Right ventricle myocardium superior (tissue), 1 donor: ENCODE measurements around the gene ABLIM2. TPM values are rescaled to one million over a fixed set of nuclear protein-coding genes. Genes with fewer than 3 reads are reported as not detected.

Source experiments
- ATAC-seq: fragments of 200-7000 bp; cut with Tn5 transposase; one replicate; pipeline ENCODE4 v1.9.1; 2020; ENCODE audit warnings: mild to moderate bottlenecking; ENCODE audit not compliant: poor library complexity
- DNase-seq: peaks from one replicate; pipeline ENCODE4 v3.0.0-alpha.2; 2020
- intact Hi-C: fragments of 100-400 bp; cut with DNase I; formaldehyde crosslinking; loops from one replicate; pipeline ENCODE4 v1.11.2; 2022
- total RNA-seq: library from RNA; stranded (reverse); fragmentation: NEBNext Ultra II Directional; extraction: Animal tissue kit (Norgen Biotek cat#: 25700); gene quantifications from one replicate; pipeline ENCODE4 v1.2.1, GENCODE V29; 2021
- donor health status: DM: no; HTN: yes; CAD: no; lungs with severe emphysema.

ABLIM2 gene
- total RNA-seq, 1 donor from 2014 or later, result 26.8 TPM

DNA sequence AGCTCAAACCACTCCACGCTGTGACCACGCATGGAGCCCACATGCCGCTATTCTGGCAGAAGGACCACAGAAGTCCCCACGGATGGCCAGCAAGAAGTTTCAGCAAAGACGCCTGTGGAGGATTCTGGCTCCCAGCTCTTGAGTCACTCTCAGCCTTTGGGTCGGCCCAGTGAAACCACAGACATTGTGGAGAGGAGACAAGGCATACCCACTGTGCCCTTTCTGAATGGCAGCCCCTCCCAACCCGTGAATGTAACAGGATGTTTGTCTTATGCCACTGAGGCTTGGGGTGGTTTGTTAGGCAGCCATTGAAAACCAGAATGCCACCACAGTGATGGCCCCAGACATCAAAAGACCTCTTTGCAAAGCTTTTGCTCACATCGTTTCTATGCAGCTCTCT, 42.7 kb downstream of the ABLIM2 start:
- no peak for ATAC-seq

DNA sequence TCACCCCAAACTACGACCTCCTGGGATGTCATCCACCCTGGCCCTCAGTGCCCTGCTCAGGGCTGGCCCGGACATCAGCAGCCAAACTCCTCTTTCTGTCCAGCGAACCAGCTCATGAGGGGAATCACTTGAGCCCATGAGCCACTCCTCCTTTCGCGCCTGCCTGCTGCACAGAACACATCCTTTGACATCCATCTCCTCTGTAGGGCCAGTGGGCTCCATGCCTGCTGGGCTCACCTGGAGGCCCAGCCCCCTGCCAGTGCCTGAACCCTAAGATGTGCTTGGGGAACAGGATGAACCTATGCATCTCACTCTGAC, 43.5 kb downstream of the ABLIM2 start:
- DNase-seq (peak; percentile 12), ATAC-seq (no peak)
- intact Hi-C loops, result no loop called here

More for the DNA sequence above, 42.7 kb downstream of the ABLIM2 start:
- intact Hi-C loops, result no loop called here
- peak; percentile 21 for DNase-seq

DNA sequence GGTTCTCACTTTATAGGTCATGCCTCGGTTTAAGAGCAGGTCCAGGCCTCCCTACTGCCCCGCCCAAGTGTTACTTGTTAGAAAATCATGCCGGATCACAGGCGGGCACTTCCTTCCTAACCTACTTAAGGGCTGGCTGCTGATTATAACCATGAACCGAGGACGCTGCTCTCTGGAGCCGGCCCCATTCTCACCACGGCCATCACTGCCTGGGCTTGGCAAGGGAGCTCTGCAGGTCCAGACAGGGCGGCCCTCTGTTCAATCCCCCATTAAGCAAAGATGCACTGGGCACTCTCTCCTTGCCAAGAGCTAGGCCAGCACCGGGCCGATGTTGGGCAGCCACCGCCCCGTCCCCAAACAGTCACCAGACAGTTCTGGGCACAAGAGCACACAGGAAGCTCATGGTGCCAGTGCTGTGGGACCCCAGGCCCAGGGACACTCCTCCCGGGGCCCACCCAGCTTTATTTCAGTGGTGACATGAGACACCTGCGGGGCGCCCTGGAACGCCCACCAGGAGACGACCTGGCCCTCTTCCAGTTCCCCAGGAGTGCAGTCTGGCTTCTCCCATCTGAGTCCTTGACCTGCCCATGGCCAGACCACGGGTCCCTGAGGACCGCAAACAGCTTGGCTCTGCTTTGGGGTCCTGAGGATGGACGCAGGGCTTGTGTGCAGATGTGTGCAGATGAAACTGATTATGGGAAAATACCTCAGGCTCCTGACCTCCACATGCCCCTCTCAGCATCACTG, 44.0 kb downstream of the ABLIM2 start:
- ATAC-seq, result no peak
- intact Hi-C loops, result no loop called here
- DNase-seq, result peak; percentile 32

DNA sequence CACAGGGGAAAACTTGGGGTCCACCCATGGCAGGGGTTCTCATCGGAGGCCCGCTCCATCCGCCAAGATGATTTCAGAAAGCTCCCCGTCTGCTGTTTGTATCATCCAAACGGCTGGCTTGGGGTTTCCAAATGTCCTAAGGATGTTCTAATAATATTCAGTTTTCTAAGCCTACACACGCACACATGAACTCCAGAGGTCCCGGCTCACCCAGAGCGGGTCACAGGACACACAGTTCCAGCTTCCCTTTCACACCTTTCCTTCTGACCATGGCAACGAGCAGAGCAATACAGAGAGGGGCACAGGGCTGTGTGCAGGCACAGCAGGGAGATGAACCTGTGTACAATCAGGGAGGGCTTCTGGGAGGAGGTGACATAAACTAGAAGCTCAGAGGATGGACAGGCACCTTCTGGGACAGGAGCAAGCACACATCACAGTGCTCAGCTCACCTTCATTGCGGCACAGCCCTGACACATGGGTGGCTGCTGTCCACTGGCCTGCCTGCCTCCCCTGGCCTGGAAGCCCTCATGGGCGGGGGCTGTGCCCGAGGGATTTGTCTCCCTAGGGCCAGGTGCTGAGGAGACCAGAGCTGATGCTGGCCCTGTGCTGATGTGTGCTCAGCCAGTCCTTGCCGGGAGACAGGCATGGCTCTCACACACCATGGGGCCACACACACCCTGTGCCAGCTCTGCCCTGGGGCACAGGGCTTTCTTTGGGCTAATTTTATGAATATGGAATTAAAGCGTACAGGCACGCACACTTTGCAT, 44.8 kb downstream of the ABLIM2 start:
- DNase-seq (peak; percentile 18), ATAC-seq (peak; percentile 27)
- intact Hi-C loops, result no loop called here

GRCh38 chr4:8112672-8113071, 45.9 kb downstream of the ABLIM2 start:
- ATAC-seq (no peak), DNase-seq (no peak)
- intact Hi-C loops, result no loop called here

- intact Hi-C loops, result no loop called here
- DNase-seq (no peak), ATAC-seq (no peak)
These were observed 46.5 kb downstream of the ABLIM2 start for GRCh38 chr4:8112036-8112576.

- DNase-seq (no peak), ATAC-seq (no peak)
- intact Hi-C loops, result no loop called here
These were observed 48.3 kb downstream of the ABLIM2 start for GRCh38 chr4:8110071-8110986.

- no peak for DNase-seq
- ATAC-seq, result no peak
- intact Hi-C loops, result no loop called here
These were observed 49.1 kb downstream of the ABLIM2 start for GRCh38 chr4:8109406-8110065.

GRCh38 chr4:8108991-8109390, 49.6 kb downstream of the ABLIM2 start:
- ATAC-seq, result no peak
- intact Hi-C loops, result no loop called here
- no peak for DNase-seq

DNA sequence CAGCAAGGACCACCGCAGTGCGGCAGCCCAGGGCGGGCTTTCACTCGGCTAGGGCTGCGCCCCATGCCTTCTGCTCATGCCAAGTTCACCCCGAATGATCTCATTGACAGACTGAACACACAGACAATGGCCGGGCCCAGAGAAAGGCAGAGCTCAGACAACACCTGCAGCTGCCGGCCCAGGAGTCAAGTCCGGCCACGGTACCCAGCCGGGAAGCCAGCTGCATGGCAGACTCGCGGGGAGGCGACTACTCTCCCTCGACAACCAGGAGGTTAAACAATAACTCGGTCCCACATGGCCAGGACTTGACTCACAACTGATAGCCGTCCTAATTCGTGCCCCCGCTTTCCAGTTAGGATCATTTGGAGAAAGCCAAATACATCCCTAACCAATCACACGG, 50.4 kb downstream of the ABLIM2 start:
- ATAC-seq (no peak), DNase-seq (no peak)
- intact Hi-C loops, result no loop called here

DNA sequence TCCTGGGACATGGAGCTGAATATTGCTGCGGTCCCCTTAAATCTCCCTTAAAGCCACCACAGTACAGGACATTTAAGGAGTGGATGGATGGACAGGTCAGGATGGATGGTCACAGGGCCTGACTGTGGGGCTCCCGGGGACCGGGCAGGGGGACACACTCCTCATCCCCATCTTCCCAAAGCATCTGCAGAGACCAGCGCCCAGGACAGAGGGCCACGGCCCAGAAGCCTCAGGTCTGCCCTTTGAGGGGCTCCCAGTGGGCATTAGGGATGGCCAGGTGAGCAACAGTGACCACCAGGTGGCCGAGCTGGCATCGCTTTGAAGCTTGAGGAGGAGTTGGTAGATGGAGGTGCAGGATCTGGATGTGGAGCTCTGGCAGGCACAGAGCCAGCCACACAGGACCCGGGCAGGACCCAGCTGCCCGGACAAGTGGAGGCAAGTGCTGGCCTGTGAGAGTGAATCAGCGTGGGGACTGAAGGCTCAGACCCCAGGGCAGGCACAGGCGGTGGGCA, 51.4 kb downstream of the ABLIM2 start:
- ATAC-seq, result no peak
- intact Hi-C loops, result no loop called here
- no peak for DNase-seq

DNA sequence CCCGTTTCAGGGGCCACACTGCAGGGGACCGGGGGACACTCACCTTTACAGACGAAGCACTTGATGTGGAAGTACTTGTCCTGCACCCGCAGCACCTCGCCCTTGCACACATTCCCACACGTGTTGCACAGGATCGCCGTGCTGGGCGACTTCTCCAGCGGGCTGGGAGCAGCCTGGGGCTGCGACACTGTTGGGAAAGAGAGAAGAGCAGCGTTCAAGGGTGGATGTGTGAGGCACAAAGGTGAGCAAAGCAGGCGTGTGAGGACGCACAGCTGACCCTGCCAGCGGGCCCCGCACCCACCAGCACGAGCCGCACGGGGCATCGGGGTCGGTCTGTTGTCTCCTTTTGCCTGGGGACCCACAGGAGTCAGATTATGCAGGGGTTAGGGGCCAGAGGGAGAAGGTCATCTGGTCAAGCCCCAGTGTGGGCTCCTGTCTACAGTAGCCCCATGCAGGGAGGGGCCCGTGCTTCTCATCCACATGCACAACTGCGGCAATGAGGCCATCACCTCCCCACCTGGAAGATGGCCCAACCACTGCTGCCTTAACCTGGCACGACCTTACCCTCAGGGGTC, 52.1 kb downstream of the ABLIM2 start:
- intact Hi-C loops, result no loop called here
- DNase-seq (no peak), ATAC-seq (no peak)

- intact Hi-C loops, result no loop called here
- no peak for DNase-seq
- no peak for ATAC-seq
These were observed 53.1 kb downstream of the ABLIM2 start for GRCh38 chr4:8105306-8106100.

GRCh38 chr4:8104491-8105305, 53.9 kb downstream of the ABLIM2 start:
- ATAC-seq, result no peak
- intact Hi-C loops, result no loop called here
- no peak for DNase-seq

DNA sequence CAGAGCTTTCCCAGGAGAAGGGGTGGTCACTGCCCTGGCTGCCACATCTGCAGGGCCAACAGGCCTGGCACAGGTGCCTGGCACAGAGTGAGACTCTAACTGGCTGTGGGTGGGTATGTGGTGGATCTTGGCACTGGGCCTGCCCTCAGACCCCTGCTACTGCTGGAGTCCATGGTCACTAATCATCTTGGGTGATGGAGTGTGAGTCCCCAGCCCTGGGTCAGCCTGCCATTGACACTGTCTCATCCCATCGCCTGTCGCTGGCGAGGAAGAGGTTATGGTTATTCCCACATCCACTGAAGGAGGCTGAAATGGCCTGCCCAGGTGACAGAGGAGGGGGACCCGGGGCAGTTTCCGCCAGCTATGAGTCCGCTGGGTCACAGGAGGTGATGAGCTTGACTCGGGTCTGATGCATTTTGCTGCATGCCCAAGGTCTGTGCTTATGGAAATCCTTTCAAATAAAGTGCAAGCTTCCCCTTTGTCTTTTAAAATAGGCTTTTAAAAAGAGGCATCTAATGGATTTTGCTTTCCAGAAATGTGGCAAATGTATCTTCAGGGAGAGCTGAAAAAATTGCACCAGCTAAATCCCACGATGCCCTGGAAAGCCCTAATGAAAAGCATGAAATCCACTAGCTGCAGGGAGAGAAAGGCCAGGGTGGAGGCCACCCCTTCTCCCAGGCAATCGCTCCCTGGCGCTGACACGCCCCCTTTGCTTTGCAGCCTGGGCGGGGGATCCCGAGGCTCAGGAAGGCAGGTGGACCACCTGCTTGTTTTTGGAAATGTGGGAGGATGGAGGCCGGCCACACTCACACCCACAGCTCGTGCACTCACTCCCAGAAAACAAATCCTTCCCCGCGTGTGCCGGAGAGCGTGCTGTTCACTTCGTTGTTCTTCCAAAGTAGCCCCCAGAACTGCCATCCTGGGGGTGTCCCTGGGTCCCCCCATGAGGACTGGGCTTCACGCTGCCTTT, 54.9 kb downstream of the ABLIM2 start:
- intact Hi-C loops, result no loop called here
- ATAC-seq (no peak), DNase-seq (no peak)
